ENCODE measurements around the gene NEDD4L.

Gene NEDD4L

GRCh38 chr18:58114766-58115165 is 70.7 kb downstream of the NEDD4L start:
- in situ Hi-C loops (cut with MboI; ENCODE audit: low sequenced_read_pairs): no loop called here

- in situ Hi-C loops (cut with MboI; ENCODE audit: low sequenced_read_pairs): no loop called here
Measured at GRCh38 chr18:58116818-58117217, 72.8 kb downstream of the NEDD4L start.

- in situ Hi-C loops (cut with MboI; ENCODE audit: low sequenced_read_pairs): no loop called here
Measured at GRCh38 chr18:58117786-58118403, 73.9 kb downstream of the NEDD4L start.

DNA sequence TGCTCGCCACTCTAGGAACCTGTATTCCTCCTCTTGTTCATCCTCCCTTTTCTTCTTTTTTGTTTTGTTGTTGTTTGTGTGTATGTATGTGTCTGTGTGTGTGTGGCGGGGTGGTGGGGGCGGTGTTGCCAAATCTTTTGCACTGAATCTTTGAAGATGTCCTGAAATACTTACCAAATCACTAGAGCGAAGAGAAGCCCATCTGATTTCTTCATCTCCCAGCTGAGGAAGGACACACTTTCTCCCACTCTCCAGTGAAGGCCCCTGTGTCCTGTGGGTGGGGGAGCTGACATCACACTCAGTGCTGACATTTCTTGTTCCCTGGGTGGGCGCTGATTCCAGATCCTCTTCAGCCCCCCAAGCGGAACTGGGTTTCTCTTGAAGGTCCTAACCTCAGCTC is 74.5 kb downstream of the NEDD4L start:
- in situ Hi-C loops (cut with MboI; ENCODE audit: low sequenced_read_pairs): no loop called here

GRCh38 chr18:58119819-58120218 is 75.8 kb downstream of the NEDD4L start:
- in situ Hi-C loops (cut with MboI; ENCODE audit: low sequenced_read_pairs): no loop called here

DNA sequence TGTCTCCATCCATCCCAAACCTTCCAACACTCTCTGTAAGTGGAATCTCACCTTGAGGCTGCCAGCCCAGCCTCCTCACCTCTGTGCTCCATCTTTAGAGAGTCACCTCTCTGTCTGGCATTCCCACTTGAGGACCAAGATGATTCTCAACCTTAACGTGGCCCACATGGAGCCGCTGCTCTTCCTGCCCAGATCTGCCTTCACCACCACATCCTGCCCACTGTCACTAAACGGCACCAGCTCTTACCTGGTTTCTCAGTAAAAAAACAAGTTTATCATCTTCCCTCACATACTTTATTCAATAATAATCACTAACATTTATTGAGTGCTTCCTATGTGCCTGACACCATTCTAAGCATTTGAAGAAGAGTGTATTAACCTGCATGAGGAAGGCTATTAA is 80.4 kb downstream of the NEDD4L start:
- in situ Hi-C loops (cut with MboI; ENCODE audit: low sequenced_read_pairs): no loop called here

DNA sequence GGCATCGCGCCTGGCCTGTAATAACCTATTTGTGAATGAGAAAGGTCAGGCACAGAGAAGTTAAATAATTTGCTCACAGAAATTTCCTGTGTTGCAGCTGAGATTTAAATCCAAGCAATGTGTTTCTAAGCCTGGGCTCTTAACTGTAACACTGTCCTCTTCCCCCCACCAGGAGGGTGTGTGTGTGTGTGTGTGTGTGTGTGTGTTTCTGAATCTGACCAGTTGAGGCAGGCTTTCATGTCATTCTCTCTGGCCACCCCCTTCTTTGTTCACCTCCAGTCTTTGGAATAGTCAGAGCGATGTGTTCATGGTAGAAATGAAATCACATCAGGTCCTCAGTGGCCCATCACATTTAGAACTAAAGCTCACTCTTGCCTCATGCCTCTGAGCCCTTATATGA is 81.2 kb downstream of the NEDD4L start:
- in situ Hi-C loops (cut with MboI; ENCODE audit: low sequenced_read_pairs): no loop called here

- in situ Hi-C loops (cut with MboI; ENCODE audit: low sequenced_read_pairs): no loop called here
Measured at GRCh38 chr18:58125756-58126155, 81.7 kb downstream of the NEDD4L start.

- in situ Hi-C loops (cut with MboI; ENCODE audit: low sequenced_read_pairs): no loop called here
Measured at GRCh38 chr18:58128381-58129374, 84.7 kb downstream of the NEDD4L start.

GRCh38 chr18:58132595-58133261 is 88.7 kb downstream of the NEDD4L start:
- in situ Hi-C loops (cut with MboI; ENCODE audit: low sequenced_read_pairs): no loop called here

DNA sequence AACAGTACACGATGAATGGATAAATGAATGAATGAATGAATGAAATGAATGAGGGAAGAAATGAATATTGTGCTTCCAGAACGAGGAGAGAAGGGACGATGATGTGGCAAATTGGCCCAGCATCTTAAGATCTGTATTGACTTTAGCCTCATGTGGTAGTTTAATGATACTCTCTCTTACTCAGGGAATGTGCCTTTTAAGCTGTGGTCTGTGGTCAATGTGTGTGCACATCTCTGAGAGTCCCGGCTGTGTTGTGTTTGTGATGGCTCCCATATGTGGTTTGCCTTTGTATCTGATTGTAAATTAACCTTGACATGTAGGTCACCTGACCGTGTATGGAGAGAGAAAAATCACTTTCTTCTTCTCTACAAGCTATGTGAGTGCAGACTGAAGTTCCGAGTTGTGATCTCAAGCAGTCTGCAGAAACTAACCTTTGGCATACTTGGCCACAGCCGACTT is 91.2 kb downstream of the NEDD4L start:
- in situ Hi-C loops (cut with MboI; ENCODE audit: low sequenced_read_pairs): no loop called here

DNA sequence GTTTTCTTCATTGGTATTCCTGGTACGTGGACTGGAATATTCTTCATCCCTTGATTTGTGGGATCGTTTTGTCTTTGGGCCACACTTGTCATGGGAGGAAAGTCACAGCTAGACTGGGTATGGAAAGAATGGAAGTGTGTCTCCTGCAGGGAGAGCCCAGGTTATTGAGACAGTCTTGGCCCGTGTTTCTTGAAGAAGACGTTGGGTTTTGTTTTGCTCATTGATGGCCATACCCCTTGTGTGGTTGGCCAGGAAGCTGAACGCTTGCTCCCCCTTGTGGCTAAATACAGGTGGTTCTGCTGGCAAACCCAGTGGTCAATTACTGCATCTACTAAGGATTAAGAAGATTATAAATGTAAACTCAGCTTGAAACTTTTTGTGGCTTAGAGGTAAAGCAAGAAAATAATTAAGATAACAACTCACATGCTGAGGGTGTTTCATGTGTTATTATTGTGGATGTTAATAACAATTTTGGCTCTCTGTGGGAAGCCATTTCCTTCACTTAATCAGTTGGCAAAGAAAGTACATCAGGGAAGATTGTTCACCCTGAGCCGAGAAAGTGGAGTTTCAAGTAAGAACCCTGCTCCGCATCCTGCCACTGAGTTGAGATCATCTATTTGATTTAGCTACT is 91.8 kb downstream of the NEDD4L start:
- in situ Hi-C loops (cut with MboI; ENCODE audit: low sequenced_read_pairs): no loop called here

- in situ Hi-C loops (cut with MboI; ENCODE audit: low sequenced_read_pairs): no loop called here
Measured at GRCh38 chr18:58136879-58137278, 92.9 kb downstream of the NEDD4L start.

- in situ Hi-C loops (cut with MboI; ENCODE audit: low sequenced_read_pairs): no loop called here
Measured at GRCh38 chr18:58139459-58140386, 95.7 kb downstream of the NEDD4L start.

DNA sequence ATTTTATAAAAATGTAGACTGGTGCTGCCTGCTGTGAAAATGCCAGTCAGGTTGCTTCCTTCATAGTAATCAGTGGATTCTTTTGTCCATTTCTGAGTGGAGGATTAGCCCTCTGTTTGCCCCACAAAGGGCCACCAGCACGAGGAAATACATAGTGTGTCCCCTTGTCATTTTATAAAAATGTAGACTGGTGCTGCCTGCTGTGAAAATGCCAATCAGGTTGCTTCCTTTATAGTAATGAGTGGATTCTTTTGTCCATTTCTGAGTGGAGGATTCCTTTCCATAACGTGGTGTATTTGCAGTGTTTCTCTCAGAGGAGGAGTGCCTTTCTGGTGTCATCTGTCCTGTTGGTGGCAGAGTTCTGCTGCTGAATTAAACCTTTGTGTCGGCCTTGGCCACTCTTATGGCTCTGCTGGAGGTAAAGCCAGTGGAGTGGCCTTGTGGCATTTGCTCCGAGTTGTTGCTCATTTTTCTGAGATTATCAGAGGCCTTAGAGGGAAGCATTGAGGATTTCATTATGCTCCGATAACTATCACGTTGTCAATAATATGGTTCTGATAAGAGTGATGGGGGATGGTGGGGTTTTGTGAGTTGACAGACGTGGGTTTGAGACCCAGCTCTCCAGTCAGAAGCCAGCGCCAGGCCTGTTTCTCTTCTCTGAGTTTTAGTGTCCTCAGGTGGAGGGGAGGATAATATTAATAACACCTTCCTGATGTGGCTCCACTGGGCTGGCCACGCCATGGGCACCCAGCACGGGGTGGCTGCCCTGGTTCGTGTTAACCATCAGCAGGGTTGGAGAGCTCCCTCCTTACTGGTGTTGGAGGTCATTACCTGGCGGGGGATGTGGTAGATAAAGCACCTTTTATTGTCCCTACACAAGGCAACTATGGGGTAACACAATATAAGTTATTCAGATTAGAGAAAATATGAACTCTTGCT is 96.6 kb downstream of the NEDD4L start:
- in situ Hi-C loops (cut with MboI; ENCODE audit: low sequenced_read_pairs): no loop called here

DNA sequence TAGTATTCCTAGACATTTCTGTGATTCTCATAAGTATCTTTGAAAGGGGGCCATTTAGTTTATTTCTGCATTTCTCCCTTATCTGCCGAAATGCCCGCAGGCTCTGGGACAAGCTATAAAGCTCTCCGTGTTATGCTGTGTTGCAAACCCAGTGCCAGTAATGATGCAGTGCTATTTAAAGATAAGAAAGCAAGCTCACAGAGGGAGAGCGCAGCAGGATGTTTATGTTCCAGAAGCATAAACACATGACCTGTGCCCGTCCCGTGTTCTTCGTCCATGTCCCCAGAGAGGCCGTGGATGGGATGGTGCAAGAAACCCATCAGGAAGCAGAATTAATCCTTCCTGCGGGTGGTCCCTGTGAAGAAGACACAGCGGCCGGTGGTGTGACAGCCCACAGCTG is 99.4 kb downstream of the NEDD4L start:
- in situ Hi-C loops (cut with MboI; ENCODE audit: low sequenced_read_pairs): no loop called here

GRCh38 chr18:58144106-58144505 is 100.1 kb downstream of the NEDD4L start:
- in situ Hi-C loops (cut with MboI; ENCODE audit: low sequenced_read_pairs): no loop called here

DNA sequence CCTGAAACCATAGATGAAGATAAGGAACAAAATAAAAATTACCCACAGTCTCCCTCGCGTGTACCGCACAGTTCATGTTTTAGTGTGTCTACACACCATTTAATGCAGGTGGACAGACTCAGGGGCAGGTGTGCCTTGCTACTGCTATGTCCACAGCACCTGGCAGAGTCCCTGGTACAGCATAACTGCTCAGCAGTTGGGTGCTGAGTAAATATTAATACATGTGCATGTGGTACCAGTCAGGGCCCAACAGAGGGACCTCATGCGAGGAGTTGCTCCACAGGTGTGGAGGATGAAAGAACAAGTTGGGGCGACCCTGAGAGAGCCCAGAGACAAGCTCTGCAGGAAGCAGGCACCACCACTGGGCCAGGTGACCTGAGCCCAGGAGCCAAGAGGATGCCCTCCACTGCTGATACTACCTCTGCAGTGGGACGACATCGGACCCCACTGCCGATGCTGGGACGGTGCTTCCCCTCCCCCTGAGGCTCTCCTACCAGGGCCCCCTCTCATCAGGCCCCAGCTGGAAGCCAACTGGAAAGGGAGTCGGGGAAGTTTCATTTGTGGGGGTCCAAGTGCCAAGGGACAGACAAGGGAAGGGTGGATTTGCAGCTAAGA is 100.8 kb downstream of the NEDD4L start:
- in situ Hi-C loops (cut with MboI; ENCODE audit: low sequenced_read_pairs): no loop called here

GRCh38 chr18:58146099-58146498 is 102.1 kb downstream of the NEDD4L start:
- in situ Hi-C loops (cut with MboI; ENCODE audit: low sequenced_read_pairs): no loop called here
